ENCODE measurements around the gene ZGLP1.

The ZGLP1 gene

DNA sequence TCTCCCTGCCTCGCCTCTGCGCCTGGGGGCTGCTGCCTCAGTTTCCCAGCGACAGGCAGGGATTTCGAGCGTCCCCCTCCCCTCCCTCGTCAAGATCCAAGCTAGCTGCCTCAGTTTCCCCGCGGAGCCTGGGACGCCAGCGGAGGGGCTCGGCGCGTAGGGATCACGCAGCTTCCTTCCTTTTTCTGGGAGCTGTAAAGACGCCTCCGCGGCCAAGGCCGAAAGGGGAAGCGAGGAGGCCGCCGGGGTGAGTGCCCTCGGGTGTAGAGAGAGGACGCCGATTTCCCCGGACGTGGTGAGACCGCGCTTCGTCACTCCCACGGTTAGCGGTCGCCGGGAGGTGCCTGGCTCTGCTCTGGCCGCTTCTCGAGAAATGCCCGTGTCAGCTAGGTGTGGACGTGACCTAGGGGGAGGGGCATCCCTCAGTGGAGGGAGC lies 39.4 kb downstream of the ZGLP1 start:
- peaks cover 28% of the 10 kb centered on the region for H3K27me3 ChIP-seq (ENCODE audit: control insufficient read depth, insufficient read depth, low read length)
- no peak overlapping the region for H3K27ac ChIP-seq (ENCODE audit: low read depth, low read length)
- peak overlapping the region; percentile 59 for H3K4me3 ChIP-seq (ENCODE audit: low read depth, low read length)
- 0 out of 2 replicates have a peak, but pooled peaks cover 5% of the 10 kb centered on the region for H3K4me1 ChIP-seq (ENCODE audit: control insufficient read depth, insufficient read depth, low read length)
- H3K36me3 ChIP-seq (ENCODE audit: control insufficient read depth, insufficient read depth, low read length): no peaks in the 10 kb centered on the region
- H3K9me3 ChIP-seq (ENCODE audit: control insufficient read depth, insufficient read depth, low read length): no peaks in the 10 kb centered on the region
- H3K9ac ChIP-seq (ENCODE audit: low read depth, low read length): no peak overlapping the region

DNA sequence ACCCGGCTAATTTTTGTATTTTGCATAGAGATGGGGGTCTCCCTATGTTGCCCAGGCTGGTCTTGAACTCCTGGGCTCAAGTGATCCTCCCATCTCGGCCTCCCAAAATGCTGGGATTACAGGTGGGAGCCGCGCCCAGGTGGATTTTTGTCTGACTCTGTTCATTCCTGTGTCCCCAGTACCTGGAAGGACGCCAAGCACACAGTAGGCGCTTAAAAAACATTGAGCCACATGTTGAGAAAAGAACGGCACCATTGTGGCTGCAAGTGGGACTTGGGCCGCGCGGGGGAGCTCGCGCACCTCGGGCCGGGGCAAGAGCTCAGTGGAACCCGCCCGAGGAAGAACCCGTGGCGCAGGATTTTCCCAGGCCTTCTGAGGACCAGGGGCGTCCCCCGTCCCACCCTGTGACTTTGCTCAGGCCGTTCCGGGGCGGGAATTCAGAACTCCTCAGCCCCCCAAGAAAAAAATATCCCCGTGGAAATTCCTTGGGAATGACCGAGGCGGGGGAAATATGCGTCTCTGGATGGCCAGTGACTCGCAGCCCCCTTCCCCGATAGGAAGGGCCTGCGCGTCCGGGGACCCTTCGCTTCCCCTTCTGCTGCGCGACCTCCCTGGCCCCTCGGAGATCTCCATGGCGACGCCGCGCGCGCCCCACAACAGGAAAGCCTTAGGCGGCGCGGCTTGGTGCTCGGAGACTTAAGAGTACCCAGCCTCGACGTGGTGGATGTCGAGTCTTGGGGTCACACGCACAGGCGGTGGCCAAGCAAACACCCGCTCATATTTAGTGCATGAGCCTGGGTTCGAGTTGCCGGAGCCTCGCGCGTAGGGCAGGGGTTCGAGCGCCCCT lies 40.1 kb downstream of the ZGLP1 start:
- Histone ChIP-seq H3K27me3 (ENCODE audit: control insufficient read depth, insufficient read depth, low read length) (peaks cover 28% of the 10 kb centered on the region), H3K9ac (ENCODE audit: low read depth, low read length) (no peak overlapping the region), H3K4me1 (ENCODE audit: control insufficient read depth, insufficient read depth, low read length) (0 out of 2 replicates have a peak, but pooled peaks cover 5% of the 10 kb centered on the region), H3K4me3 (ENCODE audit: low read depth, low read length) (peak overlapping the region; percentile 59), H3K36me3 (ENCODE audit: control insufficient read depth, insufficient read depth, low read length) (no peaks in the 10 kb centered on the region), H3K9me3 (ENCODE audit: control insufficient read depth, insufficient read depth, low read length) (no peaks in the 10 kb centered on the region), H3K27ac (ENCODE audit: low read depth, low read length) (no peak overlapping the region)

GRCh38 chr19:10268071-10268470 lies 41.5 kb downstream of the ZGLP1 start:
- Histone ChIP-seq H3K4me1 (ENCODE audit: control insufficient read depth, insufficient read depth, low read length) (0 out of 2 replicates have a peak, but pooled peaks cover 5% of the 10 kb centered on the region), H3K9me3 (ENCODE audit: control insufficient read depth, insufficient read depth, low read length) (no peaks in the 10 kb centered on the region), H3K27ac (ENCODE audit: low read depth, low read length) (no peak overlapping the region), H3K9ac (ENCODE audit: low read depth, low read length) (no peak overlapping the region), H3K36me3 (ENCODE audit: control insufficient read depth, insufficient read depth, low read length) (no peaks in the 10 kb centered on the region), H3K27me3 (ENCODE audit: control insufficient read depth, insufficient read depth, low read length) (peaks cover 28% of the 10 kb centered on the region), H3K4me3 (ENCODE audit: low read depth, low read length) (no peak overlapping the region)

DNA sequence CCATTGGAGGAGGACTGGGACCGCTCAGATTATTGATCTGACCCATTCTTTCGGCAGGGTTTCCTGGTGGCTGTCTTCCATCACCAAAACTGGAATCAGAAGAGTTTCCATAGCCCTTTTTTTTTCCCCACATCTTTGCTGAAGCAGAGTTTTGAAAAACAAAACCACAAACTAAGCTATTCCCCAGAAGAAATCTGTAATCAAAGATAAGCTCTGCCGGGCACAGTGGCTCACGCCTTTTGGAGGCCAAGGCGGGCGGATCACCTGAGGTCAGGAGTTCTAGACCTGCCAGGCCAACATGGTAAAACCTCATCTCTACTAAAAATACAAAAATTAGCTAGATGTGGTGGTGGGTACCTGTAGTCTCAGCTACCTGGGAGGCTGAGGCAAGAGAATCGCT lies 42.9 kb downstream of the ZGLP1 start:
- Histone ChIP-seq H3K9me3 (ENCODE audit: control insufficient read depth, insufficient read depth, low read length) (no peaks in the 10 kb centered on the region), H3K9ac (ENCODE audit: low read depth, low read length) (no peak overlapping the region), H3K27me3 (ENCODE audit: control insufficient read depth, insufficient read depth, low read length) (peaks cover 22% of the 10 kb centered on the region), H3K4me3 (ENCODE audit: low read depth, low read length) (no peak overlapping the region), H3K27ac (ENCODE audit: low read depth, low read length) (no peak overlapping the region), H3K36me3 (ENCODE audit: control insufficient read depth, insufficient read depth, low read length) (no peaks in the 10 kb centered on the region), H3K4me1 (ENCODE audit: control insufficient read depth, insufficient read depth, low read length) (0 out of 2 replicates have a peak, but pooled peaks cover 4% of the 10 kb centered on the region)

- Histone ChIP-seq H3K4me3 (ENCODE audit: low read depth, low read length) (no peak overlapping the region), H3K4me1 (ENCODE audit: control insufficient read depth, insufficient read depth, low read length) (no peaks in the 10 kb centered on the region), H3K9ac (ENCODE audit: low read depth, low read length) (no peak overlapping the region), H3K36me3 (ENCODE audit: control insufficient read depth, insufficient read depth, low read length) (peaks cover 16% of the 10 kb centered on the region), H3K27ac (ENCODE audit: low read depth, low read length) (no peak overlapping the region), H3K9me3 (ENCODE audit: control insufficient read depth, insufficient read depth, low read length) (no peaks in the 10 kb centered on the region), H3K27me3 (ENCODE audit: control insufficient read depth, insufficient read depth, low read length) (no peaks in the 10 kb centered on the region)
These were observed 46.8 kb downstream of the ZGLP1 start for GRCh38 chr19:10262771-10263170.

DNA sequence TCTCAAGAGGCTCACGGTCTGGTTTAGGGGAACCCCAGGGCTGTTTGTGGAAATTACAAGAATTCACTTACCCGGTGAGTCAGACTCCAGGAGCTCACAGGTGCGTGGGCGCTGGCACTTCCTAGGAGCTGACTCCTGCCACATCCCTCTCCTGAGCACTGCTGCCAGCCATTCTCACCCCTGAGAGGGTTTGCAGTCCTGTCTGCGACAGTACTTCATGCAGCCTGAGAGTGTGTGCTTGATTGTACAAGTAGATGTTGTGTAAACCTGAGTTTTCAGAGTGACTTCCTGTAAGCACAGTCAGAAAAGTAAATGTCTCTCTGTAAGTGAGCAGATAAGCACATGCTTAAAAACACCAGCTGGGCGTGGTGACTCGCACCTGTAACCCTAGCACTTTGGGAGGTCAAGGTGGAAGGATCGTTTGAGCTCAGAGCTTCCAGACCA lies 49.5 kb downstream of the ZGLP1 start:
- no peak overlapping the region for H3K9ac ChIP-seq (ENCODE audit: low read depth, low read length)
- no peak overlapping the region for H3K4me3 ChIP-seq (ENCODE audit: low read depth, low read length)
- H3K27me3 ChIP-seq (ENCODE audit: control insufficient read depth, insufficient read depth, low read length): no peaks in the 10 kb centered on the region
- H3K4me1 ChIP-seq (ENCODE audit: control insufficient read depth, insufficient read depth, low read length): no peaks in the 10 kb centered on the region
- H3K36me3 ChIP-seq (ENCODE audit: control insufficient read depth, insufficient read depth, low read length): peaks cover 37% of the 10 kb centered on the region
- no peak overlapping the region for H3K27ac ChIP-seq (ENCODE audit: low read depth, low read length)
- no peaks in the 10 kb centered on the region for H3K9me3 ChIP-seq (ENCODE audit: control insufficient read depth, insufficient read depth, low read length)

DNA sequence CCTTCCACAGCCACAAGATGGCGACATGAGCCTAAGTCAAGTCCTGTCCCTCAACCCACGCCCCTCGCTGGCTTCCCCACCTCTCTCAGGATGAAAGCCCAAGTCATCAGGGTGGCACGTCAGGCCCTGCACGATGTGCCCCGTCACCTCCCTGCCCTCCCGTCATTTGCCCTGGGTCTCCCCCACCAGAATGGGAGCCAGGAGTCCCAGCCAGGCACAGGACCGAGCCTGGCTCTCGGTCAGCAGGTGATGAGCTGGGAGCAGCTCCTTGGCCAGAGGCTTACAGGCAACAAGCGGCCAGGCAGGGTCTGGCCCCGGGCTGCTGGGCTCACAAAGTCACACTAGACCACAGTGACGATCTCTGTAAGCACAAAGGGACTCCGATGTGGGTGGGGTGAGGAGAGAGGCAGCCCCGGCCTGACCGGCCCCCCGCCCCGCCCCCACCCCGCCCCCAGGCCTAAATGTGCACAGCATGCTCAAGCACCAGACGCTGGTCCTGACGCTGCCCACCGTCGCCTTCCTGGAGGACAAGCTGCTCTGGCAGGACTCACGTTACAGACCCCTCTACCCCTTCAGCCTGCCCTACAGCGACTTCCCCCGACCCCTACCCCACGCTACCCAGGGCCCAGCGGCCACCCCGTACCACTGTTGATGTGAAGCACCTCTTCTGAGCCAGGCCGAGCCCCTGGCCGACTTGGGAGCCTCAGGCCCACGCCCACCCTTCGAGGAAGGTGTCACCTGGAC lies 50.3 kb downstream of the ZGLP1 start:
- H3K4me3 ChIP-seq (ENCODE audit: low read depth, low read length): no peak overlapping the region
- H3K9me3 ChIP-seq (ENCODE audit: control insufficient read depth, insufficient read depth, low read length): no peaks in the 10 kb centered on the region
- no peak overlapping the region for H3K9ac ChIP-seq (ENCODE audit: low read depth, low read length)
- H3K27me3 ChIP-seq (ENCODE audit: control insufficient read depth, insufficient read depth, low read length): no peaks in the 10 kb centered on the region
- peak overlapping the region; percentile 42 for H3K27ac ChIP-seq (ENCODE audit: low read depth, low read length)
- no peaks in the 10 kb centered on the region for H3K4me1 ChIP-seq (ENCODE audit: control insufficient read depth, insufficient read depth, low read length)
- H3K36me3 ChIP-seq (ENCODE audit: control insufficient read depth, insufficient read depth, low read length): peaks cover 46% of the 10 kb centered on the region

- H3K4me1 ChIP-seq (ENCODE audit: control insufficient read depth, insufficient read depth, low read length): no peaks in the 10 kb centered on the region
These were observed 51.4 kb downstream of the ZGLP1 start for GRCh38 chr19:10258080-10258710.

GRCh38 chr19:10256970-10257615 lies 52.5 kb downstream of the ZGLP1 start:
- Histone ChIP-seq H3K9me3 (ENCODE audit: control insufficient read depth, insufficient read depth, low read length) (no peaks in the 10 kb centered on the region), H3K36me3 (ENCODE audit: control insufficient read depth, insufficient read depth, low read length) (peaks cover 51% of the 10 kb centered on the region), H3K4me3 (ENCODE audit: low read depth, low read length) (no peak overlapping the region), H3K4me1 (ENCODE audit: control insufficient read depth, insufficient read depth, low read length) (no peaks in the 10 kb centered on the region), H3K9ac (ENCODE audit: low read depth, low read length) (no peak overlapping the region), H3K27ac (ENCODE audit: low read depth, low read length) (no peak overlapping the region), H3K27me3 (ENCODE audit: control insufficient read depth, insufficient read depth, low read length) (no peaks in the 10 kb centered on the region)

More at GRCh38 chr19:10258080-10258710, 51.4 kb downstream of the ZGLP1 start:
- no peaks in the 10 kb centered on the region for H3K27me3 ChIP-seq (ENCODE audit: control insufficient read depth, insufficient read depth, low read length)
- no peak overlapping the region for H3K9ac ChIP-seq (ENCODE audit: low read depth, low read length)
- H3K36me3 ChIP-seq (ENCODE audit: control insufficient read depth, insufficient read depth, low read length): peaks cover 51% of the 10 kb centered on the region
- no peak overlapping the region for H3K4me3 ChIP-seq (ENCODE audit: low read depth, low read length)
- no peak overlapping the region for H3K27ac ChIP-seq (ENCODE audit: low read depth, low read length)
- no peaks in the 10 kb centered on the region for H3K9me3 ChIP-seq (ENCODE audit: control insufficient read depth, insufficient read depth, low read length)

DNA sequence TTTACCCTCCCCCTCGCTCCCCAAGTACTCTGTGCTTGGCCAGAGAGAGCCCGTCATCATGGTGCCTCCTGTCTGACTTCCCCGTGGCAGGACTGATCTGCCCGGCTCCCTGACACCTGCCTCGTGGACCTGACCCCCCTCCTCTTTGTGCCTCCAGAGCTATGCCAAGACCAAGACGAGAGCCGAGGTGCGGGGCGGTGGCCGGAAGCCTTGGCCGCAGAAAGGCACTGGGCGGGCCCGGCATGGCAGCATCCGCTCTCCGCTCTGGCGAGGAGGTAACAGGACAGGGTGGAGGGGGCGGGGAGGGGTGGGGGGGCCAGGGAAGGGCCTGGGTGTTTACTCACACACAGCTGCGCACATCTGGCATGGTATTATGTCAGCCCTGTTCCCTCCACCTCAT lies 53.1 kb downstream of the ZGLP1 start:
- peaks cover 51% of the 10 kb centered on the region for H3K36me3 ChIP-seq (ENCODE audit: control insufficient read depth, insufficient read depth, low read length)
- no peak overlapping the region for H3K4me3 ChIP-seq (ENCODE audit: low read depth, low read length)
- H3K27me3 ChIP-seq (ENCODE audit: control insufficient read depth, insufficient read depth, low read length): no peaks in the 10 kb centered on the region
- no peak overlapping the region for H3K9ac ChIP-seq (ENCODE audit: low read depth, low read length)
- no peak overlapping the region for H3K27ac ChIP-seq (ENCODE audit: low read depth, low read length)
- no peaks in the 10 kb centered on the region for H3K9me3 ChIP-seq (ENCODE audit: control insufficient read depth, insufficient read depth, low read length)
- no peaks in the 10 kb centered on the region for H3K4me1 ChIP-seq (ENCODE audit: control insufficient read depth, insufficient read depth, low read length)

All from HUES48 (cell line).